Ascending aorta (tissue), 2 donors: ENCODE results near the gene BMP6. TPM values are rescaled to one million over a fixed set of nuclear protein-coding genes. Genes with fewer than 3 reads are reported as not detected.

Source experiments
- DNase-seq, 2 donors: peaks; one replicate each; pipeline ENCODE4 v3.0.0-alpha.2; 2019; ENCODE audit warnings: low spot score in 2 of 2
- H3K27ac ChIP-seq, 2 donors: fragments of 200-600 bp; sonication (generic); one replicate each; pipeline ENCODE4 v1.5.1; 2016 to 2017; ENCODE audit warnings: mild to moderate bottlenecking in 1 of 2
- H3K27me3 ChIP-seq: fragments of 200-600 bp; sonication (generic); one replicate; pipeline ENCODE4 v1.5.1; 2017
- H3K36me3 ChIP-seq, 2 donors: fragments of 200-600 bp; sonication (generic); one replicate each; pipeline ENCODE4 v1.5.1; 2016
- H3K4me1 ChIP-seq, 2 donors: fragments of 200-600 bp; sonication (generic); one replicate each; pipeline ENCODE4 v1.5.1; 2016 to 2017; ENCODE audit warnings: mild to moderate bottlenecking in 1 of 2
- H3K4me3 ChIP-seq, 2 donors: fragments of 200-600 bp; sonication (generic); one replicate each; pipeline ENCODE4 v1.5.1; 2016 to 2017; ENCODE audit warnings: mild to moderate bottlenecking in 1 of 2
- H3K9me3 ChIP-seq, 2 donors: fragments of 200-600 bp; sonication (generic); one replicate each; pipeline ENCODE4 v1.5.1; 2016
- intact Hi-C: fragments of 100-400 bp; cut with DNase I; formaldehyde crosslinking; loops from one replicate; pipeline ENCODE4 v1.15.1; 2023
- total RNA-seq: library from RNA; depleted of rRNA; stranded (reverse); fragments of >200 nt; gene quantifications from one replicate; pipeline ENCODE4 v1.1.0, GENCODE V29; 2016
- TF ChIP-seq, protein P1 (sequence below), 3 experiments: fragments of 200-600 bp in 2 of 3; fragments of 450-650 bp in 1 of 3; sonication (generic) in 2 of 3; IDR thresholded peaks; one replicate each; pipeline ENCODE4 v1.5.1; 2016 to 2019; ENCODE audit warnings: antibody characterized with exemption in 3 of 3, mild to moderate bottlenecking in 1 of 3, moderate library complexity in 1 of 3

Gene BMP6
- total RNA-seq, 1 donor from 2014 or later: 16.0 TPM

DNA sequence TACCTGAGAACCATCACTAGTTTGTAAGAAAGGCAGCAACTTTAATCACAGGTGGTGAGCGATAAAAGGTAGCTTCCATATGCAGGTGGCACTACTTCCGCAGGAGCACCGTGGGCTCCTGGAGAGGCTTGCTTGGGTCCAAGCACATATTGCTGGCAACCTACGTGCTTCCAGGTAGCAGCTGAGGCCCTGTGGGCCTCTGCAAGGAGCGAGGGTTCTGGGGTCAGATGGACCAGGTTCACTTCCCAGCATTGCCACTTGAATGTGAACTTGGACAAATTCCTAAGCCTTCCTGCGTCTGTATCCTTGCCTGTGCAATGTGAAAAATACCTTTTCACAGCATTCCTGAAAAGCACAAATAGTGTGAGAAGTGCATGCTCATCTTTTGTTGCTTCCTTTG, 153.7 kb downstream of the BMP6 start:
- no peaks in the 10 kb centered on the region for H3K27me3 ChIP-seq
- intact Hi-C loops: no loop called here
- H3K9me3 ChIP-seq: no peaks in the 10 kb centered on the region
- peaks cover 33 to 43% of the 10 kb centered on the region in 2 donors for H3K36me3 ChIP-seq
- no peak overlapping the region for H3K4me3 ChIP-seq
- H3K27ac ChIP-seq: no peak overlapping the region
- no peaks in the 10 kb centered on the region for H3K4me1 ChIP-seq
- TF ChIP-seq, protein P1, sequence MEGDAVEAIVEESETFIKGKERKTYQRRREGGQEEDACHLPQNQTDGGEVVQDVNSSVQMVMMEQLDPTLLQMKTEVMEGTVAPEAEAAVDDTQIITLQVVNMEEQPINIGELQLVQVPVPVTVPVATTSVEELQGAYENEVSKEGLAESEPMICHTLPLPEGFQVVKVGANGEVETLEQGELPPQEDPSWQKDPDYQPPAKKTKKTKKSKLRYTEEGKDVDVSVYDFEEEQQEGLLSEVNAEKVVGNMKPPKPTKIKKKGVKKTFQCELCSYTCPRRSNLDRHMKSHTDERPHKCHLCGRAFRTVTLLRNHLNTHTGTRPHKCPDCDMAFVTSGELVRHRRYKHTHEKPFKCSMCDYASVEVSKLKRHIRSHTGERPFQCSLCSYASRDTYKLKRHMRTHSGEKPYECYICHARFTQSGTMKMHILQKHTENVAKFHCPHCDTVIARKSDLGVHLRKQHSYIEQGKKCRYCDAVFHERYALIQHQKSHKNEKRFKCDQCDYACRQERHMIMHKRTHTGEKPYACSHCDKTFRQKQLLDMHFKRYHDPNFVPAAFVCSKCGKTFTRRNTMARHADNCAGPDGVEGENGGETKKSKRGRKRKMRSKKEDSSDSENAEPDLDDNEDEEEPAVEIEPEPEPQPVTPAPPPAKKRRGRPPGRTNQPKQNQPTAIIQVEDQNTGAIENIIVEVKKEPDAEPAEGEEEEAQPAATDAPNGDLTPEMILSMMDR (IDR thresholded peaks at IDR 0.05): no peak
- DNase-seq: no peak

DNA sequence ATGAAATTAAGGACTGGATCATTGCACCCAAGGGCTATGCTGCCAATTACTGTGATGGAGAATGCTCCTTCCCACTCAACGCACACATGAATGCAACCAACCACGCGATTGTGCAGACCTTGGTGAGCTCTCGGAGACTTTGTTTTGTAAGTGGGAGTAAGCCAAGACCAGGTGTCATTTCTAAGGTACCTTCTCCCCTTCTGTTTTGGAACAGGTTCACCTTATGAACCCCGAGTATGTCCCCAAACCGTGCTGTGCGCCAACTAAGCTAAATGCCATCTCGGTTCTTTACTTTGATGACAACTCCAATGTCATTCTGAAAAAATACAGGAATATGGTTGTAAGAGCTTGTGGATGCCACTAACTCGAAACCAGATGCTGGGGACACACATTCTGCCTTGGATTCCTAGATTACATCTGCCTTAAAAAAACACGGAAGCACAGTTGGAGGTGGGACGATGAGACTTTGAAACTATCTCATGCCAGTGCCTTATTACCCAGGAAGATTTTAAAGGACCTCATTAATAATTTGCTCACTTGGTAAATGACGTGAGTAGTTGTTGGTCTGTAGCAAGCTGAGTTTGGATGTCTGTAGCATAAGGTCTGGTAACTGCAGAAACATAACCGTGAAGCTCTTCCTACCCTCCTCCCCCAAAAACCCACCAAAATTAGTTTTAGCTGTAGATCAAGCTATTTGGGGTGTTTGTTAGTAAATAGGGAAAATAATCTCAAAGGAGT, 154.2 kb downstream of the BMP6 start:
- Histone ChIP-seq H3K27me3 (no peaks in the 10 kb centered on the region), H3K36me3 (peaks cover 36 to 49% of the 10 kb centered on the region in 2 donors), H3K9me3 (no peaks in the 10 kb centered on the region), H3K4me3 (no peak overlapping the region), H3K4me1 (no peaks in the 10 kb centered on the region), H3K27ac (no peak overlapping the region)
- DNase-seq: no peak
- intact Hi-C loops: no loop called here
- TF ChIP-seq, protein P1 (IDR thresholded peaks at IDR 0.05): no peak

DNA sequence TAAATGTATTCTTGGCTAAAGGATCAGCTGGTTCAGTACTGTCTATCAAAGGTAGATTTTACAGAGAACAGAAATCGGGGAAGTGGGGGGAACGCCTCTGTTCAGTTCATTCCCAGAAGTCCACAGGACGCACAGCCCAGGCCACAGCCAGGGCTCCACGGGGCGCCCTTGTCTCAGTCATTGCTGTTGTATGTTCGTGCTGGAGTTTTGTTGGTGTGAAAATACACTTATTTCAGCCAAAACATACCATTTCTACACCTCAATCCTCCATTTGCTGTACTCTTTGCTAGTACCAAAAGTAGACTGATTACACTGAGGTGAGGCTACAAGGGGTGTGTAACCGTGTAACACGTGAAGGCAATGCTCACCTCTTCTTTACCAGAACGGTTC, 154.8 kb downstream of the BMP6 start:
- peaks cover 36 to 54% of the 10 kb centered on the region in 2 donors for H3K36me3 ChIP-seq

DNA sequence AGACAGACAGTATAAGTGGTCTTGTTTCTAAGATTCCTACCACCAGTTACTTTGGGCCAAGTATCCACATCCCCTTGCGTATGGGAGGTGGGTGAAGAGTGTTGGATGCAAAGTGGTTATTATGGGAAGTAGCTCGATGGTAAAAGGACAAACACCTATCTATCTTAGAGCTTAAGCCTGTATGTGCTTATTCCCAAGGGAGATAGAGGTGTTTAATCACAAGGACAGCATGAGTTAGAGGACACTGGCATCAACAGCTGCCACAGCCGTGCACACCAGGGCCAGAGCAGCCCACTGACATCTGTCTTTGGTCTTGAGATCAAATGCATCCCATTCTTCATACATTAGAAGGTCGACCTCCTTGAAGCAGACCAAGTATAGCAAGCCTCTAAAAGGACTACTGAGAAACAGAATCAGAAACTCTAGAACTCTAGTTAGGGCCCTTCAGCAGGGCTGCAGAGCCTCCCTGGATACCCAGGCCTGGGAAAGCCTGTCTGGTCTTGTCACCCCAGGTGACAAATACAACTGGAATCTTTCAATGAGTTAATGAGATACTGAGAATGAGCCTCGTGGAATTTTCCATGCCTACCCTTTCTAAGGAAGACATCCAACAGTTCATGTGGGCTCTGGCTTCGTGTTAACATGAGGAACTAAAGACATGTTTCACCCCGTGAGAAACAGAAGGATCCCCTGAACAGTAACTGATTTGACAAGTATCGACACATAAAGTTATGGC, 156.0 kb downstream of the BMP6 start:
- Histone ChIP-seq H3K4me1 (no peaks in the 10 kb centered on the region), H3K9me3 (no peaks in the 10 kb centered on the region), H3K4me3 (no peak overlapping the region), H3K27me3 (no peaks in the 10 kb centered on the region), H3K27ac (no peak overlapping the region), H3K36me3 (peaks cover 48 to 66% of the 10 kb centered on the region in 2 donors)
- TF ChIP-seq, protein P1 (IDR thresholded peaks at IDR 0.05): no peak
- intact Hi-C loops: no loop called here
- no peak for DNase-seq

More for the DNA sequence above, 154.8 kb downstream of the BMP6 start:
- Histone ChIP-seq H3K4me3 (no peak overlapping the region), H3K4me1 (no peaks in the 10 kb centered on the region), H3K27me3 (no peaks in the 10 kb centered on the region), H3K9me3 (no peaks in the 10 kb centered on the region), H3K27ac (no peak overlapping the region)
- TF ChIP-seq, protein P1 (IDR thresholded peaks at IDR 0.05): no peak
- DNase-seq: no peak
- intact Hi-C loops: no loop called here

DNA sequence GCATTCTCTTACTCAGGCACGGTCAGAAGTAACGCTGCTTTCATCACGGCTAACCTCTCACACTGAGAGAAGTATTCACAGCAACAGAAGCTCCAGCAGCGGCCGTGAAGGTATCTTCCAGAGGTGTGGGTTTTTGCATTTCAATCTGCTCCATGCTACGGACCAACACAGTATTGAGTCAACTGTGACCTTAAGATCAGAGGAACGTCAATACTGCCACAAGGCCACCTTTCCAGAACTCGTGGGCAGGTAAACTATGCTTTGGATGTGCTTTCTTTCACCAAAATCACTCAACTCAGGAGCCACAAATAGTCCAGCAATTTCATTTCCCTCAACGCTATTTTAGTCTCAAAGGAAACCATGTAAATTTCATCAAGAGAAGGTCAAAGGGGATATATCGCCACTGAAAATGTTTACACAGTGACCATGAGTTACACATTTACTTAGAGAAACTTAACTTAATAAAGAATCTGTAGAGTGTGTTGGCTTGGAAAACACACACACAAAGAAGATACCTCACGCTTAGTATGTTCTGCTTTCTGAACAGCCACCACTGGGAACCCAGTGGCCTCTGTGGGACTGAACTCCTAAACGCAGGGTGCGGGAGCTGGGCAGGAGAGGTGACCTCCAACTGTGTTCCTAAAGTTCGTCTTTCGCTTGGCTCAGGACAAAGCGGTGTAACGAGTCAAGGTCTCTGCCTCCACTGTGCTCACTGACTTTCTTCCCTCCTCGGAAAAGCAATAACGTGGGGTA, 156.8 kb downstream of the BMP6 start:
- H3K27me3 ChIP-seq: no peaks in the 10 kb centered on the region
- no peaks in the 10 kb centered on the region for H3K9me3 ChIP-seq
- no peak for DNase-seq
- intact Hi-C loops: no loop called here
- H3K4me1 ChIP-seq: no peaks in the 10 kb centered on the region
- TF ChIP-seq, protein P1 (IDR thresholded peaks at IDR 0.05): no peak
- no peak overlapping the region for H3K27ac ChIP-seq
- peaks cover 55 to 74% of the 10 kb centered on the region in 2 donors for H3K36me3 ChIP-seq
- no peak overlapping the region for H3K4me3 ChIP-seq
